GM19324 (cell line): ENCODE data around the gene C7.
"Not testable (repeated sequence)": the region's sequence is repeated elsewhere in the genome, so short reads cannot be mapped to it uniquely, and the experiment has no call there.

Source experiments
- ATAC-seq: cut with Tn5 transposase; IDR thresholded peaks from one replicate; pipeline ENCODE4 v1.9.1; 2021; ENCODE audit warnings: mild to moderate bottlenecking, moderate library complexity; ENCODE audit not compliant: unreplicated experiment, low FRiP score

C7 gene

GRCh38 chr5:40988746-40989510, 79.6 kb downstream of the C7 start:
- no peak for ATAC-seq

DNA sequence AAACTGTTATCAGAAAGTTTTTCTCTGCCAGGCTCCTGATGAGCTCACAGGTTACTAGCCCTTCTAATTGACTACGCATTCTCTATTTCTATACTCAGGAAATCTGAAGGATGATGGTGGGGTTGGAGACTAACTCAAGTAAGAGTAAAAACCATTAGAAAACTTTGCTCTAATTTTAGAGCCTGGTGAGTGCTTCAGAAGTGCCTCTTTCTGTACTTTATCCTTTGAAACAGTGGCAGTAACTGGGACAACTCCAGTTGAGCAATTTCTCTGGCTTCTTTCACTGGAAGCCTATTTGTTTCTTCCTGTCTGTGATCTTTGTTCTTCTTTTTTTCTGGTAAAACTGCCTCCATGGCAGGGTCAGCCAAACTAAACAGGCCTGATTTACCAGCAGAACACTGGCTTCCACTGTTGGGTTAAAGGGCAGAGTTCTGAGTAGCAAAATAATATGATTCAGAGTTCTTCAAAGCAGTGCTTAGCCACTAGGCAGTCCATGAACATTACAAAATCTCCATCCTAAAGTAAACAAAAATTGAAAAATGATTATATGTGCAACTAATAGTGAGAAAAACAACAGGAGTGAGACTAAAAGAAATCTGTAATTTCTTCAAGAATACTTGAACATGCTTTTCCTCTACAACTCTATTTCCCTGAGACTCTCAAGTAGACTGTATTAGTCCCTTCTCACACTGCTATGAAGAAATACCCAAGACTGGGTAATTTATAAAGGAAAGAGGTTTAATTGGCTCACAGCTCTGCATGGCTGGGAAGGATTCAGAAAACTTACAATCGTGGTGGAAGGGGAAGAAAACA, 82.1 kb downstream of the C7 start:
- ATAC-seq, result no peak

DNA sequence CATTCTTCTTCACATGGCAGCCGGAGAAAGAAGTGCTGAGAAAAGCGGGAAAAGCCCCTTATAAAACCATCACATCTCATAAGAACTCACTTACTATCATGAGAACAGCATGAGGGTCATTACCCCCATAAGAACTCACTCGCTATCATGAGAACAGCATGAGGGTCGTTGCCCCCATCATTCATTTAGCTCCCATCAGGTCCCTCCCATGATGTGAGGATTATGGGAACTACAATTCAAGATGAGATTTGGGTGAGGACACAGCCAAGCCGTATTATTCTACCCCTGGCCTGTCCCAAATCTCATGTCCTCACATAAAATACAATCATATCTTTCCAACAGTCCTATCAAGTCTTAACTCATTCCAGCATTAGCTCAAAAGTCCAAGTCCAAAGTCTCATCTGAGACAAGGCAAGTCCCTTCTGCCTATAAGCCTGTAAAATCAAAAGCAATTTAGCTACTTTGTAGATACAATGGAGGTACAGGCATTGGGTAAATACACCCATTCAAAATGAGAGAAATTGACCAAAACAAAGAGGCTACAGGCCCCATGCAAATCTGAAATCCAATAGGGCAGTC, 82.8 kb downstream of the C7 start:
- ATAC-seq, result no peak

- ATAC-seq, result no peak
Observed at GRCh38 chr5:40995801-40996586, 86.7 kb downstream of the C7 start.

- no peak for ATAC-seq
Observed at GRCh38 chr5:40999142-40999541, 89.8 kb downstream of the C7 start.

DNA sequence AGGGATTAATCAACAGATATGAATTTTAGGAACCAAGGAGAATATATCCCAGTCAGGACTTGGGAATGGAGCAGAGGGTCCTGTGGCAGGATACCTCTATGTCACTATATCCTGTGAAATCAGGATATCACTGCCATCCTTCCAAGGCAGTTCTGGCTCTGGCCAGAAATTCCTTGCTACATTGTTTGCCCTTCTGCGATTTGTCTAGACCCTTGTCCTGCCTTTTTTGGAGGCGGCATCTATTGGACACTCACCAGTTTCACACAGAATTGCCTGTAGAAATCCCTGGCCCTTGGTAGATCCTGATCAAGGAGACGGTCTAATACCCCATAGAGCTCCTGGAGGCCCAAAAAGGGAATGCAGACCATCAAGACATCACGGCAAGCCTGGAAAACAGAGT, 90.7 kb downstream of the C7 start:
- ATAC-seq, result no peak

DNA sequence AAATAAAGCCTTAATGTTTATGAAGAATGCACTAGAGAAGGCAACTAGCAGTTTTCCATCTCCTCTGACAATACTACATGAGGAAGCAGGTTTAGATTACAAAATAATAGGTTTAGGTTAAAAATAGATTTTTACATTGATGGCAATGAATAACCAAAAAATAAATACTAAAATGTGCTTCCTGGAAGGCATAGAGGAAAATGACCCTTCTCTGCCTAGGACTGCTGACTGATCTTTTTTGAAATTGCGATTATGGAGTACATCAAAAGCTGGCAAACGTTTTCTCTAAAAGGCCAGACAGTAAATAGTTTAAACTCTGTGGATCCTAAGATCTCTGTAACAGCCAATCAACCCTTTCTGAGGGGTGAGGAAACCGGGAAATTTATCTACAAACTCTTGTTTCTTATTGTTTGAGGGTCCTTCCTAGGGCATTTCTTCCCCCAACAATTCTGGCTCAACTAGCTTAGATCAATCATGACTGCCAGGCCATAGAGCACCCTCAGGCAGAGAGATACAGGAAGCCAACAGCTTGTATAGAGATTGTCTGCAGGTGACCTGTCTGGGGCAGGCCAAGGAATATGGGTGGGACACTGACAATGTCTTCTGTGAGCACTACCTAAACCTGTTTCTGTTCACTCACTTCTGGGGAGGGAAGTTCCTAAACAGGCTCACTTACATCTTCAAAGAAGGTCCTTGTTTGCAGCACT, 94.5 kb downstream of the C7 start:
- ATAC-seq, result no peak

DNA sequence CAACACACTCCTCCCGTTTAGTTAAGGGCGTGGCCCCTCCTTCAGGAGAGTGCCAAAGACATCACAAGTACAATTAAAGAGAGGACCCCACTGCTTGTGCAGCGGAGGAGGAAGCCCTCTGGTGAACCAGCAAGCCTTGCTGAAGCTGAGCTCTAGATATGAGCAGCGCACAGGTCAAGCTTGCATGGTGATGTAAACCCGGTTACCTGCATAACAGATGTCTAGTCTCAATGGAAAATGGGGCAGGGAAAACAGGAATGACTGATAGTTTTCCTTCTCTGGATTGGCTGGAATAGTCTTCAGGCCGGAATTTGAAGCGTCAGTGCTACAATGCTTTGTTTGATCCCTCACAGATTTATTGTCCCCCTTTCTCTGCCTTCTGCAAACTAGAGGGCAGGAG, 95.6 kb downstream of the C7 start:
- ATAC-seq, result no peak

DNA sequence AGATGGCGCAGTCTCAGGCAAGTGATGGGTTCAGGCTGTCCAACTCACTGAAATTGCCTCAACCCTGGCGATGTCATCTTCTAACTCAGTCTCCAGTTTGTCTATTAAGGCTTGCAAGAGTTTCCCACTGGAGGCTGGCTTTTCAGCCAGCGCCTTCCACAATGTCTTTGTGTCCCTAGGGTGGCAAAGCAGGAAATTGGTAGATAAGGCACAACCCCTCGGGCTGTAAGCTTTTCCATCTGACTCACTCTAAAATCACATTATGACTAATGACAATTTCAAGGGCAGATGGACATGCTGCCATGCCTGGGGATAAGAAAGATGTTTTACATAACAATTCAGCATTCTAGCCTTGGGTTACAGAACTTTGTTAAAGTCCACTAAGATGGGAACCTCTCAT, 99.9 kb downstream of the C7 start:
- ATAC-seq, result no peak

GRCh38 chr5:41010572-41010971, 101.3 kb downstream of the C7 start:
- no peak for ATAC-seq

DNA sequence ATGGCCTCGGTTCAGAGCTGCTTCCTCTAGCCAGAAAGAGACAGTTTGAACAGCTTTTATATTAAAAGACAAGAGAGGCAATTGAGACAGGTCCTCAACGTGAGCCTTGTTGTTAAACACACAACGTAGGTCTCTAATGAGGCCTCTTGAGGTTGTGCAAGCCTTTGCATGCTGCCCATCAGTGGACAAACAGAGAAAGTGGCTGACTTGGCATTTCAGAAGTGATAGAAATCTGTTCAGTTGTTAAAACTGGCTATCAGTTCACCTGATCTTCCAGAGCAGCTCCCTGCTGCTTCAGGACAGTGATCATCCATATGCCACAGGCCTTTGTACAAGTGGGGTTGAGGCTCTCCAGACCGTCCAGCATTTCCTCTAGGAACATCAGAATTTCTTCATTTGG, 103.0 kb downstream of the C7 start:
- no peak for ATAC-seq

- not testable (repeated sequence) for ATAC-seq
Observed at GRCh38 chr5:41022600-41022999, 113.3 kb downstream of the C7 start.
